ENCODE results near the gene SRD5A2.

GRCh38 chr2:31504311-31504710, 76.4 kb downstream of the SRD5A2 start:
- TF ChIP-seq POLR2A (IDR thresholded peaks at IDR 0.05; ENCODE audit: low read depth, low read length), result no peak
- no peak for TF ChIP-seq POLR2AphosphoS5 (IDR thresholded peaks at IDR 0.05; ENCODE audit: low read depth, low read length)
